HG03432 (cell line): ENCODE data around the gene UBE2Z.
"Not testable (repeated sequence)": the region's sequence is repeated elsewhere in the genome, so short reads cannot be mapped to it uniquely, and the experiment has no call there.

Experiments used
- ATAC-seq: cut with Tn5 transposase; IDR thresholded peaks from one replicate; pipeline ENCODE4 v1.9.1; 2021; ENCODE audit warnings: mild to moderate bottlenecking, moderate library complexity; ENCODE audit not compliant: unreplicated experiment

UBE2Z gene

GRCh38 chr17:48908047-48908843 is at the start of gene UBE2Z:
Gene UBE2Z (plus strand): TSS chr17:48908407. CDS start chr17:48908504, 97 bp downstream.
- ATAC-seq, result peak; percentile 85

GRCh38 chr17:48860034-48860433 is 48.2 kb upstream of the UBE2Z start:
- ATAC-seq, result no peak

GRCh38 chr17:48860456-48860855 is 47.8 kb upstream of the UBE2Z start:
- no peak for ATAC-seq

- no peak for ATAC-seq
These were observed 39.2 kb upstream of the UBE2Z start for GRCh38 chr17:48868916-48869500.

DNA sequence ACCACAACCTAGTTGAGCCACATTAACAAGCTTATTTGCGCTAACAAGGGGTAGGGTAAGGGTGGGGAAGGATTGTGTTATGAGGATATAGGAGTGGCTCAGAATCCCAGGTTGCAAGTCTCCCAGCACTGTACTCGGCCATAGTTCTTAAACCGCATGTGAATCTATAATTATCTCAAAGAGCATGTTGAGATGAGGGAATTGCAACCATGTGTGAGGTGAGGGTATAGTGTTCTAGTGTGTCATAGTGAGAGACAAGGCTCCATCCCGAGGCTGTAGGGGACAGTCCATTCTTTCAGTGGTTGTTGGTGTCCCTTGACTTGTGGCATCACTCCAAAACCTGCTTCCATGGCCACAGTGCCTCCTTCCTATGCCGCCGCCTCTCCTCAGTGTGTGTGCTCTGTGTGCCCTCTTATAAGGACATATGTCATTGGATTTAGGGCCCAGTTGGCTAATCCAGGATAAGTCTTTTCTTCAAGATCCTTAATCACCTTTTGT is 38.3 kb upstream of the UBE2Z start:
- no peak for ATAC-seq

DNA sequence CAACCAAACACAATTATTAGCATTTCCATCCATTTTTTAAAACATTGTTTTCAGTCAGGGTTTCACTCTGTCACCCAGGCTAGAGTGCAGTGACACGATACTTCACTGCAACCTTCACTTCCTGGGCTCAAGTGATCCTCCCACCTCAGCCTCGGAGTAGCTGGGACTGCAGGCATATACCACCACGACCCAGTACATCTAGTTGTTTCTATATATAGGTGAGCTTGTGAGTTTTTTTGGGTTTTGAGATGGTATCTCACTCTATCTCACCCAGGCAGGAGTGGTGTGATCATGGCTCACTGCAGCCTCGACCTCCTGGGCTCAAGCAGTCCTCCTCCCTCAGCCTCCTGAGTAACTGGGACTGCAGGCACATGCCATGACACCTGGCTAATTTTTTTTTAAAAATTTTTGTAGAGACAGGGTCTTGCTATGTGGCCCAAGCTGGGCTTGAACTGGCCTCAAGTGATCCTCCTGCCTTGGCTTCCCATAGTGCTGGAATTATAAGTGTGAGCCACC is 37.1 kb upstream of the UBE2Z start:
- no peak for ATAC-seq

- no peak for ATAC-seq
These were observed 36.5 kb upstream of the UBE2Z start for GRCh38 chr17:48871551-48872351.

DNA sequence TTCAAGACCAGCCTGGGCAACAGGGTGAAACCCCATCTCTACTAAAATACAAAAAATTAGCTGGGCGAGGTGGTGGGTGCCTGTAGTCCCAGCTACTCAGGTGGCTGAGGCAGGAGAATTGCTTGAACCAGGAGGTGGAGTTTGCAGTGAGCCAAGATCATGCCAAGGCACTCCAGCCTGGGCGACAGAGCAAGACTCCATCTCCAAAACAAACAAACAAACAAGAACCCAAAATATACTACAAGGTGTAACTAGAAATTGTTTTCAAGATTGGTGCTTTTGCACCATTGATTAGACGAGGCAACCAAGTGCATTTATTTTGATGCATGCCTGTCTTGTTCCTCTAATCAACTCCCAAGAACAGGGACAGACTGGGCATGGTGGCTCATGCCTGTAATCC is 35.8 kb upstream of the UBE2Z start:
- not testable (repeated sequence) for ATAC-seq

- no peak for ATAC-seq
These were observed 35.0 kb upstream of the UBE2Z start for GRCh38 chr17:48873209-48873608.

- ATAC-seq, result no peak
These were observed 34.3 kb upstream of the UBE2Z start for GRCh38 chr17:48873696-48874443.

DNA sequence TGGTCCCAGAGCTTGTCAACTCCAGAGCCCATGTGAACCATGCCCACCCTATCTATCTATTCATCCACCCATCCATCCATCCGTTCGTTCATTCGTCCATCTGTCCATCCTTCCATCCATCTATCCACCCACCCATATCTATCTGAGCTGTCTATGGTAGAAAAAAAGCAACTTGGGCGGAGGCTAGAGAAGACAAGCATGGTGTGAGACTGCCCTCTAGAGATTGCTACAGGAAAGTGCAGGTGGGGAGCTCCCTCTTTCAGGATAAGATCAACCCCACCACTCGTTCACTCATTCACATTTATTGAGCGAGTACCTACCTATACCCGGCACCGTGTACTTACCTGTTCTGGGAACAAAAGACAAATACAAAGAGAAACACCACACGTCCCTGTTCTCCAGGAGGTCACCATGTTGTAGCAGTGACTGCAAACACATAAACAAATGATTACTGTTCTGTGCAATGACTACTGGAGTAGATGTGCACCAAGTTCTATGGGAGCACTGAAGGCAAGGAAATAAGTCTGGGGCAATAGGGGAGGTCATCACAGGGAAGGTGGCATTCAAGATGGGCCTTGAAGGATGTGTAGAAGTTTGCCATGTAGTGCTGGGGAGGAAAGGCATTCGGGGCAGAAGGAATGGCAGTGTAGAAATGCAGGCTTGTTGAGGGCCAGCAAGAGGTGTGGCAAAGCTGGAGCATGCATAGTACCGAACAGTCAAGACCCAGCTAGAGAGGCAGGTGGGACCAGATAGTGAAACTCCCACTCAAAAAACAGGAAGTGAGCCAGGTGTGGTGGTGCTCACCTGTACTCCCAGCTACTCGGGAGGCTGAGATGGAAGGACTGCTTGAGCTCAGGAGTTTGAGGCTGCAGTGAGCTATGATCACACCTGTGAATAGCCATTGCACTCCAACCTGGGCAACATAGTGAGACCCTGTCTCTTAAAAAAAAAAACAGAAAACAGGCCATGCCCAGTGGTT is 29.0 kb upstream of the UBE2Z start:
- ATAC-seq, result no peak

DNA sequence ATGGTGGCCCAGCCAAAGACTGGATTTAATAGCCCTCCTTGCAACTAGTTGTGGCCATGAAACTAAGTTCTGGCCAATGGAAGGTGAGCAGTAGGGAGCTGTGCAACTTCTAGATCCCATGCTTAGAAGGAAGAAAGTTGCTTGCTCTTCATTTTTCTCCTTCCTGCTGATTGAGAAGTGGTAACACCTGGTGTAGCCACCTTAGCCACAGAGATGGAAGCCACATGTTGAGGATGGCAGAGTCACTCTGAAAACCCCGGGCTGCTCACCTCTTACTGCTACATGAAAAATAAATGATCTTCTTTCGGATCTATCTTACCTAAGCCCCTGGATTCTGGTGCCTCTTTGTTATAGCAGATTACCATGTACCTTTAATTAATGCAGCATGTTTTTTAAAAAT is 25.9 kb upstream of the UBE2Z start:
- ATAC-seq, result no peak

DNA sequence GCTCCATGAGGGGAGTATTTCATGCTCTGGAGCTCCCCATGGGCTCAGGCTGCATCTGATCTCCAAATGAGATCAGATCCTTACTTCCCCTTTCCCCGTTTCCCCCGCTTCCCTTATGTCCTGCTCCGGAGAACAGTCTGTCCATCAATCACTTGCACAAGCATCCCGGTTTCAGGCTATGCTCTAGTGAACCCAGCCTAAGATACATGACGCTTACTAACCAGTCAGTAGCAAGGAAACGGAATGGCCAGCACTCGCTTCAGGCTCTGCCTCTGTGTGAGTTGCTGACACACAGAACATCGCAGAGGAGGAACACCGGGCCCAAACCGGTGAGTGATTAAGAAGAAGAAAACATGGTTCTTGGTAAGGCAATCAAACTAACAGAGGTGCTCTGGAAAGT is 25.0 kb upstream of the UBE2Z start:
- no peak for ATAC-seq

DNA sequence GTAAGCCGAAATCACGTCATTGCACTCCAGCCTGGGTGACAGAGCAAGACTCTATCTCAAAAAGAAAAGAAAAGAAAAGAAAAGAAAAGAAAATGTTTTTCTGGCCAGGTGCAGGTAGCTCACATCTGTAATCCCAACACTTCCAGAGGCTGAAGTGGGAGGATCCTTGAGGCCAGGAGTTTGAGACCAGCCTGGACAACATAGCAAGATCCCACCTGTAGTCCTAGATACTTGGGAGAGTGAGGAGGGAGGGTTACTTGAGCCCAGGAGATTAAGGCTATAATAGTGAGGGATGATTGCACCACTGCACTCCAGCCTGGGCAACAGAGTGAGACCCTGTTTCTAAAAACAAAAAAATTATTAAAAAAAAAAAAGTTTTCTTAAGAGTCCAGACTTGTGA is 18.1 kb upstream of the UBE2Z start:
- ATAC-seq, result no peak

- no peak for ATAC-seq
These were observed 15.1 kb upstream of the UBE2Z start for GRCh38 chr17:48892940-48893645.

GRCh38 chr17:48893646-48894508 is 14.3 kb upstream of the UBE2Z start:
- ATAC-seq, result no peak

DNA sequence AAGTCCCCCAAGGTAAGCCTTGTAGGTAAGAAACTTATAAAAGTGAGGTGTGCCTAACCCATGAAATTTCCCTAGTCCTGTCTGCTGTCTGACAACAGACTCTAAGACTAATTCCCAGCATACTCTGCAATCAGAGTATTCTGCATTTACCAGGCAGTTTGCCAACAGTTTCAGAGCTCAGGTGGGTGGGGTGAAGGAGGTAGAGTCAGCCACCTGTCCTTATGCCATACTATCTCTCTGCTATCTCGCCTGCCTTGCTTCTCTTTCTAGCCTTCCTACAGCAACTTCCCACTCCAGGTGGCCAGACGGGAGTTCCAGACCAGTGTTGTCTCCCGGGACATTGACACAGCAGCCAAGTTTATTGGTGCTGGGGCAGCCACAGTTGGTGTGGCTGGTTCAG is 13.3 kb upstream of the UBE2Z start:
- no peak for ATAC-seq

DNA sequence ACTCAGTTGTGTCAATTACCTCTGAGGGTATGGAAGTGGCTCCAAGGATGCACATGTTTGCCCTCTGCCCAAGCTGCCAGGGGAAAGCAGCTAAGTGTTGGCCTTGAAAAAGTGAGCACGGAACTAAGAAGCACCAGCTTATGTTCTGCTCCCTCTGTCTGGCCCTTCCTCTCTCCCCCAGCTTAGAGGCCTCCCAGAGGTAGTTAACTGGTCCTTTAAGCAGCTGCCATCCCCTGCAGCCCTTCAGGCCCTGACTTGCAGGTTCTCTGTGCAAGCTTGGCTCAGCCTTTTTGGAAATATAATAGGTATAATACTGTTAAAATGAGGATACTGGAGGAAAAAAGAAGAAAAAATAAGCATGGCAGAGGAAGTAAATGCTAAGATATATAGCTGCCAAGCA is 7.0 kb upstream of the UBE2Z start:
- ATAC-seq, result no peak
